ENCODE data around the gene CPSF6.

CPSF6 gene

GRCh38 chr12:69252033-69252432 lies 12.7 kb downstream of the CPSF6 start:
- Histone ChIP-seq H3K4me2 (ENCODE audit: low read depth, low read length) (no peak overlapping the region), H2AFZ (ENCODE audit: low read length) (no peak overlapping the region), H3K4me3 (ENCODE audit: low read length) (no peak overlapping the region), H3K9me3 (replicated peaks; ENCODE audit: insufficient read depth, low read length) (no peaks in the 10 kb centered on the region), H3K4me1 (ENCODE audit: low read length) (peaks cover 15% of the 10 kb centered on the region), H3K27ac (ENCODE audit: low read length) (no peak overlapping the region), H3K9me2 (replicated peaks; ENCODE audit: insufficient read depth, low read length) (no peaks in the 10 kb centered on the region), H3K27me3 (replicated peaks; ENCODE audit: insufficient read depth, low read length) (no peaks in the 10 kb centered on the region), H3K9ac (ENCODE audit: low read length) (no peak overlapping the region), H3F3A (ENCODE audit: insufficient read depth, low read length) (peaks cover 8% of the 10 kb centered on the region), H4K20me1 (ENCODE audit: insufficient read depth, low read length) (peaks cover 60% of the 10 kb centered on the region), H3K36me3 (replicated peaks; ENCODE audit: insufficient read depth, low read length) (peaks cover 14% of the 10 kb centered on the region; the same call in 1 of the 2 replicates), H3K79me2 (ENCODE audit: low read length) (peaks cover 94% of the 10 kb centered on the region)
- DNase-seq = no peak
- TF ChIP-seq, protein P1, sequence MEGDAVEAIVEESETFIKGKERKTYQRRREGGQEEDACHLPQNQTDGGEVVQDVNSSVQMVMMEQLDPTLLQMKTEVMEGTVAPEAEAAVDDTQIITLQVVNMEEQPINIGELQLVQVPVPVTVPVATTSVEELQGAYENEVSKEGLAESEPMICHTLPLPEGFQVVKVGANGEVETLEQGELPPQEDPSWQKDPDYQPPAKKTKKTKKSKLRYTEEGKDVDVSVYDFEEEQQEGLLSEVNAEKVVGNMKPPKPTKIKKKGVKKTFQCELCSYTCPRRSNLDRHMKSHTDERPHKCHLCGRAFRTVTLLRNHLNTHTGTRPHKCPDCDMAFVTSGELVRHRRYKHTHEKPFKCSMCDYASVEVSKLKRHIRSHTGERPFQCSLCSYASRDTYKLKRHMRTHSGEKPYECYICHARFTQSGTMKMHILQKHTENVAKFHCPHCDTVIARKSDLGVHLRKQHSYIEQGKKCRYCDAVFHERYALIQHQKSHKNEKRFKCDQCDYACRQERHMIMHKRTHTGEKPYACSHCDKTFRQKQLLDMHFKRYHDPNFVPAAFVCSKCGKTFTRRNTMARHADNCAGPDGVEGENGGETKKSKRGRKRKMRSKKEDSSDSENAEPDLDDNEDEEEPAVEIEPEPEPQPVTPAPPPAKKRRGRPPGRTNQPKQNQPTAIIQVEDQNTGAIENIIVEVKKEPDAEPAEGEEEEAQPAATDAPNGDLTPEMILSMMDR (IDR thresholded peaks at IDR 0.05; ENCODE audit: low read length) = no peak
- TF ChIP-seq EZH2phosphoT487 (IDR thresholded peaks at IDR 0.05; ENCODE audit: low read length) (no peak), EZH2 (optimal IDR thresholded peaks at IDR 0.05; ENCODE audit: low read depth, low read length) (no peak)

DNA sequence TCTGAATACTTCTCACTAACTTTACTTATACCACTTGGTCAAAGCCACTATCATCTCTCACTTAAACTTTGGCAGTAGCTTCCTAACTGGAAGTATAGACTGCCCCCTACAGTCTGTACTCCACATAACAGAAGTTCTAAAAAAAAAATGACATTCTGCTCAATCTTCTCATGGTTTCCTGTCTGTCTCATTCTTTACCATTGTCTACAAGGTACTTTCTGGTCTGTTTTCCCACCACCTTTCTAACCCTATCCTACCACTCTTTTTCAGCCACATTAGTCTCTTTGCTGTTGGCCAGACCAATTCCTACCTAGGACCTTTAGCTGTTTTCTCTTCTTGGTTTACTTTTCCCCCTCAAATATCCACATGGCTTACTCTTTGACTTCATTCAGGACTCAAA lies 14.7 kb downstream of the CPSF6 start:
- no peaks in the 10 kb centered on the region for H3K9me3 ChIP-seq (replicated peaks; ENCODE audit: insufficient read depth, low read length)
- peaks cover 43% of the 10 kb centered on the region for H4K20me1 ChIP-seq (ENCODE audit: insufficient read depth, low read length)
- no peaks in the 10 kb centered on the region for H3K9me2 ChIP-seq (replicated peaks; ENCODE audit: insufficient read depth, low read length)
- H3F3A ChIP-seq (ENCODE audit: insufficient read depth, low read length) = peaks cover 8% of the 10 kb centered on the region
- no peak overlapping the region for H3K4me2 ChIP-seq (ENCODE audit: low read depth, low read length)
- no peak overlapping the region for H2AFZ ChIP-seq (ENCODE audit: low read length)
- H3K79me2 ChIP-seq (ENCODE audit: low read length) = peaks cover 76% of the 10 kb centered on the region
- no peaks in the 10 kb centered on the region for H3K27me3 ChIP-seq (replicated peaks; ENCODE audit: insufficient read depth, low read length)
- no peak overlapping the region for H3K27ac ChIP-seq (ENCODE audit: low read length)
- peak; percentile 77 for DNase-seq
- H3K4me3 ChIP-seq (ENCODE audit: low read length) = no peak overlapping the region
- H3K4me1 ChIP-seq (ENCODE audit: low read length) = peaks cover 6% of the 10 kb centered on the region
- H3K36me3 ChIP-seq (replicated peaks; ENCODE audit: insufficient read depth, low read length) = peaks cover 14% of the 10 kb centered on the region; the same call in 1 of the 2 replicates
- H3K9ac ChIP-seq (ENCODE audit: low read length) = no peak overlapping the region
- TF ChIP-seq, protein P1 (IDR thresholded peaks at IDR 0.05; ENCODE audit: low read length) = peak; percentile 78
- TF ChIP-seq EZH2 (optimal IDR thresholded peaks at IDR 0.05; ENCODE audit: low read depth, low read length) = no peak

DNA sequence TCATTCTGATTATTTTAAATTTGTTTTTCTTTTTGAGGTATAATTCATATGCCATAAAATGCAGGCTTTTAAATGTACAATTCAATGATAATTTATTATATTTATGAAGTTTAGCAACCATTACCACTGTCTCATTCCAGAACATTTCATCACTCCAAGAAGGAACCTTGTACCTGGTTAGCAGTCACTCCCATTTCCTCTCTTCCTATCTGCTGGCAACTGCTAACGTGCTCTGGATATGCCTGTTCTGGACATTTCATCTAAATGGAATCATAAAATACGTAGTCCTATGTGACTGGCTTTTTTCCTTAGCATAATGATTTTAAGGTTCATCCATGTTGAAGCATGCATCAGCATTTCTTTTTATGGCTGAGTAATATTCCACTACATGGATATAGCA lies 15.5 kb downstream of the CPSF6 start:
- H3K9ac ChIP-seq (ENCODE audit: low read length) = no peak overlapping the region
- TF ChIP-seq, protein P1 (IDR thresholded peaks at IDR 0.05; ENCODE audit: low read length) = no peak
- no peak for TF ChIP-seq EZH2phosphoT487 (IDR thresholded peaks at IDR 0.05; ENCODE audit: low read length)
- TF ChIP-seq EZH2 (optimal IDR thresholded peaks at IDR 0.05; ENCODE audit: low read depth, low read length) = no peak
- H3K36me3 ChIP-seq (replicated peaks; ENCODE audit: insufficient read depth, low read length) = peaks cover 14% of the 10 kb centered on the region; the same call in 1 of the 2 replicates

More for the DNA sequence above, 15.5 kb downstream of the CPSF6 start:
- DNase-seq = no peak
- Histone ChIP-seq H3K27ac (ENCODE audit: low read length) (no peak overlapping the region), H3K9me3 (replicated peaks; ENCODE audit: insufficient read depth, low read length) (no peaks in the 10 kb centered on the region), H2AFZ (ENCODE audit: low read length) (no peak overlapping the region), H4K20me1 (ENCODE audit: insufficient read depth, low read length) (peaks cover 35% of the 10 kb centered on the region), H3K4me1 (ENCODE audit: low read length) (no peaks in the 10 kb centered on the region; the same call in 1 of the 2 replicates), H3K79me2 (ENCODE audit: low read length) (peaks cover 71% of the 10 kb centered on the region), H3K27me3 (replicated peaks; ENCODE audit: insufficient read depth, low read length) (no peaks in the 10 kb centered on the region), H3K4me3 (ENCODE audit: low read length) (no peak overlapping the region), H3K4me2 (ENCODE audit: low read depth, low read length) (no peak overlapping the region), H3K9me2 (replicated peaks; ENCODE audit: insufficient read depth, low read length) (no peaks in the 10 kb centered on the region), H3F3A (ENCODE audit: insufficient read depth, low read length) (peaks cover 8% of the 10 kb centered on the region)
